ENCODE results near the gene JMJD4. TPM values are rescaled to one million over a fixed set of nuclear protein-coding genes. Genes with fewer than 3 reads are reported as not detected.

Gene JMJD4
- total and polyA plus RNA-seq, 2 experiments from 2014 or later: 11.5 to 17.7 TPM

GRCh38 chr1:227735539-227736285 lies 610 bp upstream of the JMJD4 start:
- no peak for TF ChIP-seq JUNB (IDR thresholded peaks at IDR 0.05; ENCODE audit: unreplicated experiment)
- no peak for TF ChIP-seq ZNF114 (CRISPR knock-in tag; IDR thresholded peaks at IDR 0.05)
- no peak for TF ChIP-seq CTCF (conservative IDR thresholded peaks at IDR 0.05; ENCODE audit: low read depth in 2 of 2)
- peaks cover 21% of the 10 kb centered on the region for H3K36me3 Mint-ChIP-seq (ENCODE audit: low read depth)
- ATAC-seq (no peak; the same call in 2 of the 3 replicates), DNase-seq (ENCODE audit: low spot score) (no peak)
- peak overlapping the region; percentile 86 for H3K27ac Mint-ChIP-seq
- H3K4me3 Mint-ChIP-seq: peak overlapping the region; percentile 95
- Histone ChIP-seq H3K4me2 (peak overlapping the region; percentile 84), H3K27me3 (ENCODE audit: insufficient read depth) (no peaks in the 10 kb centered on the region), H3K79me2 (replicated peaks; ENCODE audit: insufficient read depth) (peaks cover 66% of the 10 kb centered on the region), H2AFZ (no peak overlapping the region), H3K9me2 (ENCODE audit: insufficient read depth) (no peaks in the 10 kb centered on the region), H3F3A (replicated peaks; ENCODE audit: low read depth) (0 out of 2 replicates have a peak, but pooled peaks cover 5% of the 10 kb centered on the region), H3K4me3 (peak overlapping the region; percentile 92), H3K27ac (ENCODE audit: low read depth) (peak overlapping the region; percentile 55; the same call in 1 of the 2 replicates), H3K4me1 (ENCODE audit: insufficient read depth) (peaks cover 3% of the 10 kb centered on the region; the same call in 1 of the 2 replicates), H4K20me1 (replicated peaks; ENCODE audit: insufficient read depth) (peaks cover 7% of the 10 kb centered on the region; the same call in 1 of the 2 replicates), H3K36me3 (ENCODE audit: insufficient read depth) (no peaks in the 10 kb centered on the region)
- peaks cover 11% of the 10 kb centered on the region; the same call in 2 of the 3 replicates for H3K4me1 Mint-ChIP-seq
- peaks cover 15% of the 10 kb centered on the region for H3K27me3 Mint-ChIP-seq (ENCODE audit: insufficient read depth, low read depth, poor library complexity)
- no peaks in the 10 kb centered on the region; the same call in 2 of the 3 replicates for H3K9me3 Mint-ChIP-seq

GRCh38 chr1:227734546-227734855 lies 601 bp downstream of the JMJD4 start:
- peak; percentile 20 for DNase-seq (ENCODE audit: low spot score)
- no peaks in the 10 kb centered on the region for H3K27me3 ChIP-seq (ENCODE audit: insufficient read depth)
- H3K4me3 ChIP-seq: peak overlapping the region; percentile 92
- H4K20me1 ChIP-seq (replicated peaks; ENCODE audit: insufficient read depth): peaks cover 3% of the 10 kb centered on the region; the same call in 1 of the 2 replicates
- Mint-ChIP-seq H3K27me3 (ENCODE audit: insufficient read depth, low read depth, poor library complexity) (peaks cover 12% of the 10 kb centered on the region), H3K9me3 (no peaks in the 10 kb centered on the region; the same call in 2 of the 3 replicates), H3K4me1 (peaks cover 16% of the 10 kb centered on the region), H3K4me3 (peak overlapping the region; percentile 95), H3K36me3 (ENCODE audit: low read depth) (peaks cover 21% of the 10 kb centered on the region), H3K27ac (peak overlapping the region; percentile 88)
- H3K79me2 ChIP-seq (replicated peaks; ENCODE audit: insufficient read depth): peaks cover 54% of the 10 kb centered on the region
- H2AFZ ChIP-seq: no peak overlapping the region; the same call in 1 of the 2 replicates
- H3F3A ChIP-seq (replicated peaks; ENCODE audit: low read depth): 0 out of 2 replicates have a peak, but pooled peaks cover 7% of the 10 kb centered on the region
- no peaks in the 10 kb centered on the region for H3K36me3 ChIP-seq (ENCODE audit: insufficient read depth)
- peaks cover 10% of the 10 kb centered on the region; the same call in 1 of the 2 replicates for H3K4me1 ChIP-seq (ENCODE audit: insufficient read depth)
- no peak overlapping the region for H3K27ac ChIP-seq (ENCODE audit: low read depth)
- ATAC-seq: peak; percentile 2
- no peaks in the 10 kb centered on the region for H3K9me2 ChIP-seq (ENCODE audit: insufficient read depth)
- peak overlapping the region; percentile 96 for H3K4me2 ChIP-seq
- TF ChIP-seq NANOG (IDR thresholded peaks at IDR 0.05; ENCODE audit: borderline replicate concordance): no peak
- TF ChIP-seq STAT1 (IDR thresholded peaks at IDR 0.05; ENCODE audit: unreplicated experiment): no peak
- no peak for TF ChIP-seq CREB1 (CRISPR knock-in tag; IDR thresholded peaks at IDR 0.05; ENCODE audit: low read depth)
- TF ChIP-seq ZNF462 (CRISPR knock-in tag; IDR thresholded peaks at IDR 0.05): no peak
- TF ChIP-seq POLR2AphosphoS5 (IDR thresholded peaks at IDR 0.05; ENCODE audit: low read depth): no peak
- no peak for TF ChIP-seq ETS1 (IDR thresholded peaks at IDR 0.05)
- no peak for TF ChIP-seq EZH2phosphoT487 (IDR thresholded peaks at IDR 0.05; ENCODE audit: unreplicated experiment)

Data from GM23338 (cell line).